ENCODE data around the gene CPM.
"Not testable (repeated sequence)": the region's sequence is repeated elsewhere in the genome, so short reads cannot be mapped to it uniquely, and the experiment has no call there.

Gene CPM

DNA sequence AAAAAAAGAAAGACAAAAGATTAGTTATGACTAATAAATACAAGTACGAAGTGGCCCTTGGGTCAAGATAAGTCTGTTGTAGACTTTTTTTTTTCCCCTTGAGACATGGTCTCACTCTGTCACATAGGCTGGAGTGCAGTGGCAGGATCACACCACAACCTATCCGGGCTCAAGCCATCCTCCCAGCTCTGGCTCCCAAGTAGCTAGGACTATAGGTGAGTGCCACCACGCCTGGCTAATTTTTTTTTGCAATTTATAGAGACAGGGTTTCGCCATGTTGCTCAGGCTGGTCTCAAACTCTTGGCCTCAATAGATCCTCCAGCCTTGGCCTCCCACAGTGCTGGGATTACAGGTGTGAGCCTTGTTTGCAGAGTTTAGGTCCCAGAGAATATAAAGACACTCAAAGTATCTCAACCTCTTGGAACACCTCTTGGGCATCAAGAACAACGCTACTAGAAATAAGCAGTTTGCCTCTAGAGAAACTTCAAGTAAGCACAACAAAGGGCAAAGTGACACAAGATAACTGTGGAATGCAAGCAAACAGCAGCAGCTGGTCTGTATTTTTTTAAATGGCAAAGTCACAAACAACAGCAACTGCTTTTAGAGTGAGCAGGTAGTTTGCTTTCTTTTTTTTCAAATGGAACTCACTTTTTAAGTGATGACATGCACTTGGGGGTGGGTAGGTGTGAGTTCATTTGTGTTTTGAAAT, 128.9 kb downstream of the CPM start:
- DNase-seq, result no peak

DNA sequence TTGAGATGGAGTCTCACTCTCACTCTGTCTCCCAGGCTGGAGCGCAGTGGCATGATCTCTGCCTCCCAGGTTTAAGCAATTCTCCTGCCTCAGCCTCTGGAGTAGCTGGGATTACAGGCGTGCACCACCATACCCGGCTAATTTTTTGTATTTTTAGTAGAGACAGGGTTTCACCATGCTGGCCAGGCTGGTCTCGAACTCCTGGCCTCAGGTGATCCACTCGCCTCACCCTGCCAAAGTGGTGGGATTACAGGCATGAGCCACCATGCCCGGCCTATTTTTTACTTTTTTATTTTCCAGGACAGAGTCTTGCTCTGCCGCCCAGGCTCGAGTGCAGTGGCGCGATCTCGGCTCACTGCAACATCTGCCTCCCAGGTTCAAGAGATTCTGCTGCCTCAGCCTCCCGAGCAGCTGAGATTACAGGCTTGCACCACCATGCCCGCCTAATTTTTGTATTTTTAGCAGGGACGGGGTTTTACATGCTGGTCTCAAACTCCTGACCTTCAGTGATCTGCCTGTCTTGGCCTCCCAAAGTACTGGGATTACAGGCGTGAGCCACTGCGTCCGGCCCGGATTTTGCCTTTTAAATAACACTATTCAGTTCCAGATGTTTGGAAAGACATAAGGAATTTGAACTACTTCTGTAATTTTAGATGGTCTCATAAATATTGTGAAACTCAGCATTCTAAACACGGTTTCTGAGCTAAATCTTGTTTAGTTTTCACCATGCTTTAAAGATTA, 129.9 kb downstream of the CPM start:
- not testable (repeated sequence) for DNase-seq

DNA sequence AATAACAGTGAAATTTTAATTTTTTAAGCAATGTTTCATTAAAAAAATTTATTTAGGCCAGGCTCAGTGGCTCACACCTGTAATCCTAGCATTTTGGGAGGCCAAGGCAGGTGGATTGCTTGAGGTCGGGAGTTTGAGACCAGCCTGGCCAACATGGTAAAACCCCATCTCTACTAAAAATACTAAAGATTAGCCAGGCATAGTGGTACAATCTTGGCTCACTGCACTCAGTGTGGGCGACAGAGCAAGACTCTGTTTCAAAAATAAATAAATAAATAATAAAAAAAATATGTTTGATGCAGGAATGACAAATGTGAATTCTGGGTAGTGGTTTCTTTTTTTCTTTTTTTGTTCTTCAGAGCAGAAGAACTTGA, 130.6 kb downstream of the CPM start:
- DNase-seq, result not testable (repeated sequence)
